Fibroblast of the conjunctiva (primary cell): Measurements from ENCODE around the gene TAPT1.

Experiments
- DNase-seq: peaks from one replicate; pipeline ENCODE4 v3.0.0-alpha.2; 2010; ENCODE audit warnings: low read depth

The TAPT1 gene

GRCh38 chr4:16131293-16131692 is 95.0 kb downstream of the TAPT1 start:
- DNase-seq, result no peak

GRCh38 chr4:16129336-16129735 is 96.9 kb downstream of the TAPT1 start:
- no peak for DNase-seq

- DNase-seq, result no peak
These were observed 99.6 kb downstream of the TAPT1 start for GRCh38 chr4:16126714-16127113.

GRCh38 chr4:16125571-16126445 is 100.5 kb downstream of the TAPT1 start:
- no peak for DNase-seq

GRCh38 chr4:16124232-16124631 is 102.0 kb downstream of the TAPT1 start:
- DNase-seq, result no peak

GRCh38 chr4:16123356-16124084 is 102.8 kb downstream of the TAPT1 start:
- no peak for DNase-seq

- no peak for DNase-seq
These were observed 103.5 kb downstream of the TAPT1 start for GRCh38 chr4:16122784-16123183.

- no peak for DNase-seq
These were observed 104.0 kb downstream of the TAPT1 start for GRCh38 chr4:16122308-16122711.

GRCh38 chr4:16120720-16121119 is 105.6 kb downstream of the TAPT1 start:
- no peak for DNase-seq

GRCh38 chr4:16119981-16120380 is 106.3 kb downstream of the TAPT1 start:
- no peak for DNase-seq

GRCh38 chr4:16118090-16118489 is 108.2 kb downstream of the TAPT1 start:
- DNase-seq, result no peak

GRCh38 chr4:16117164-16117563 is 109.1 kb downstream of the TAPT1 start:
- no peak for DNase-seq

- no peak for DNase-seq
These were observed 109.7 kb downstream of the TAPT1 start for GRCh38 chr4:16116493-16116990.

- DNase-seq, result no peak
These were observed 110.3 kb downstream of the TAPT1 start for GRCh38 chr4:16116019-16116418.

- DNase-seq, result no peak
These were observed 111.7 kb downstream of the TAPT1 start for GRCh38 chr4:16114546-16114945.

- no peak for DNase-seq
These were observed 112.5 kb downstream of the TAPT1 start for GRCh38 chr4:16113741-16114140.

GRCh38 chr4:16111533-16111932 is 114.7 kb downstream of the TAPT1 start:
- no peak for DNase-seq

- no peak for DNase-seq
These were observed 115.5 kb downstream of the TAPT1 start for GRCh38 chr4:16110661-16111290.
